Heart left ventricle (tissue), 16 donors: ENCODE data around the gene PPP1R12B. TPM values are rescaled to one million over a fixed set of nuclear protein-coding genes. Genes with fewer than 3 reads are reported as not detected.
"Not testable (repeated sequence)": the region's sequence is repeated elsewhere in the genome, so short reads cannot be mapped to it uniquely, and the experiment has no call there.

Experiments
- ATAC-seq, 4 donors: fragments of 200-7000 bp; cut with Tn5 transposase; one replicate each; pipeline ENCODE4 v1.9.1; 2020 to 2022; ENCODE audit warnings: moderate library complexity in 4 of 4, mild to moderate bottlenecking in 3 of 4, moderate number of reproducible peaks in 1 of 4
- DNase-seq, 5 donors: peaks; one replicate each; pipeline ENCODE4 v3.0.0-alpha.2; 2020
- H3K27ac ChIP-seq, 12 donors: fragments of 200-600 bp; sonication (generic) in 4 of 12; one replicate each; pipeline versions ENCODE4 v1.5.0 to v1.8.0; 2016 to 2022; ENCODE audit warnings: mild to moderate bottlenecking in 2 of 12
- H3K27me3 ChIP-seq, 9 donors: fragments of 200-600 bp; sonication (generic) in 2 of 9; one replicate each; pipeline versions ENCODE4 v1.5.1 to v1.8.0; 2016 to 2022; ENCODE audit warnings: mild to moderate bottlenecking in 3 of 9
- H3K36me3 ChIP-seq, 9 donors: fragments of 200-600 bp; sonication (generic) in 2 of 9; one replicate each; pipeline versions ENCODE4 v1.5.0 to v1.8.0; 2018 to 2022; ENCODE audit warnings: mild to moderate bottlenecking in 2 of 9
- H3K4me1 ChIP-seq, 12 donors: fragments of 200-600 bp; sonication (generic) in 4 of 12; one replicate each; pipeline versions ENCODE4 v1.5.0 to v1.8.0; 2016 to 2022; ENCODE audit warnings: mild to moderate bottlenecking in 3 of 12
- H3K4me3 ChIP-seq, 12 donors: fragments of 200-600 bp; sonication (generic) in 4 of 12; one replicate each; pipeline versions ENCODE4 v1.5.0 to v1.8.0; 2017 to 2022; ENCODE audit warnings: mild to moderate bottlenecking in 9 of 12, moderate library complexity in 4 of 12
- H3K9me3 ChIP-seq, 12 donors: fragments of 200-600 bp; sonication (generic) in 4 of 12; one replicate each; pipeline versions ENCODE4 v1.5.0 to v1.8.0; 2016 to 2022; ENCODE audit warnings: mild to moderate bottlenecking in 1 of 12
- CTCF ChIP-seq, 12 donors: fragments of 200-600 bp; sonication (generic) in 4 of 12; IDR thresholded peaks; one replicate each; pipeline versions ENCODE4 v1.5.0 to v1.8.0; 2018 to 2022; ENCODE audit warnings: antibody characterized with exemption in 12 of 12, mild to moderate bottlenecking in 5 of 12
- POLR2A ChIP-seq, 2 donors: fragments of 450-650 bp; IDR thresholded peaks; one replicate each; pipeline ENCODE4 v1.6.1; 2017; ENCODE audit warnings: antibody characterized with exemption in 2 of 2, mild to moderate bottlenecking in 2 of 2, moderate library complexity in 2 of 2
- WGBS, 4 donors: extraction: QIAGEN DNeasy Blood & Tissue Kit in 2 of 4; methylation state at CpG; one replicate each; pipeline versions ENCODE4 v1.1.5 to v1.1.7; 2013 to 2018; 5-methylcytosine and 5-hydroxymethylcytosine counted together
- intact Hi-C, 10 donors: fragments of 100-400 bp; cut with DNase I; formaldehyde crosslinking; loops; one replicate each; pipeline versions ENCODE4 v1.11.1 to v1.14.2; 2022
- polyA plus RNA-seq, 2 donors: library from polyadenylated mRNA; stranded (reverse); fragments of 200-250 nt; gene quantifications; one replicate each; pipeline ENCODE4 v1.2.3, GENCODE V29; 2013
- total RNA-seq, 9 donors: library from RNA; depleted of rRNA in 2 of 9; stranded (reverse); fragments of >200 nt in 2 of 9; fragmentation: NEBNext Ultra II Directional in 3 of 9; extraction: Animal tissue kit (Norgen Biotek cat#: 25700) in 3 of 9; gene quantifications; one replicate each; pipeline versions ENCODE4 v1.1.0 to v1.2.4, GENCODE V29; 2016 to 2023
- donor health status: ischemic (EF 13 %, LVEDD 7.1; RV severe dilation, severe dysfunction).
- donor health status: healthy with polysubstance abuse.
- donor health status: DM: no; HTN: yes; CAD: no.
- donor health status: DM: no; HTN: no; CAD: no.
- donor health status: ischemic (EF 25% LVEDD 6.9; RV normal size, moderate dysfunction).
- donor health status: ischemic (EF 25% LVEDD 5.7; RV mildly dilated, moderate dysfunction).
- donor health status: healthy.
- donor health status: DM: yes; HTN: yes; CAD: no.
- donor health status: ischemic (EF 35%, LVEDD 5.7; RV mildly dilated, moderate dysfunction).
- donor health status: nonischemic (EF 11% LVEDD 7.7; RV severe dilation, severe dysfunction).
- donor health status: DM: yes; HTN: yes; CAD: no.
- donor health status: PGD.
- donor health status: ischemic (EF 29% LVEDD 5.4; RV normal size, mild dysfunction).
- donor health status: nonischemic (EF 23%, LVEDD 6.1; RV moderate dilation, normal function).

The PPP1R12B gene
- total and polyA plus RNA-seq, 11 donors, result 49.9 to 972 (median 559) TPM

GRCh38 chr1:202599669-202600431 is 251.4 kb downstream of the PPP1R12B start:
- peak; percentile 67 to 88 (median 84) for ATAC-seq
- WGBS, 4 donors, result 47 to 72% (median 53%) methylated on average over 10 to 16 of the region's 16 CpGs
- peaks cover 0 to 60% (median 9%) of the 10 kb centered on the region in 9 donors for H3K36me3 ChIP-seq
- peaks cover 0 to 63% (median 0%) of the 10 kb centered on the region in 9 donors for H3K27me3 ChIP-seq
- DNase-seq, result peak; percentile 50 to 73 (median 64)
- peak overlapping the region in 3 of 12 donors; percentile 22 to 27 (median 26) for H3K27ac ChIP-seq
- H3K9me3 ChIP-seq, result no peaks in the 10 kb centered on the region
- peaks cover 0 to 8% (median 3%) of the 10 kb centered on the region in 12 donors for H3K4me1 ChIP-seq
- no peak overlapping the region for H3K4me3 ChIP-seq
- intact Hi-C loops, result loop anchor here in 5 of 10 donors (2.0 to 10.0 kb wide), 5 partner anchors 95 to 255 kb away; partner anchors contain the start of genes PPP1R12B (in 2 of the 5) and UBE2T (in 2 of the 5)
- TF ChIP-seq CTCF (IDR thresholded peaks at IDR 0.05) (peak; percentile 54 to 81 (median 72)), POLR2A (IDR thresholded peaks at IDR 0.05) (no peak)

- peaks cover 0 to 8% (median 3%) of the 10 kb centered on the region in 12 donors for H3K4me1 ChIP-seq
- no peak overlapping the region for H3K27ac ChIP-seq
- no peaks in the 10 kb centered on the region for H3K9me3 ChIP-seq
- 85 to 96% (median 90%) methylated on average over 6 to 10 of the region's 10 CpGs for WGBS, 4 donors
- H3K27me3 ChIP-seq, result peaks cover 0 to 58% (median 0%) of the 10 kb centered on the region in 9 donors
- TF ChIP-seq POLR2A (IDR thresholded peaks at IDR 0.05) (no peak), CTCF (IDR thresholded peaks at IDR 0.05) (no peak)
- H3K4me3 ChIP-seq, result no peak overlapping the region
- intact Hi-C loops, result loop anchor here in 3 of 10 donors (5.0 to 10.0 kb wide), 3 partner anchors 96 to 136 kb away; no protein-coding TSS in a partner anchor
- H3K36me3 ChIP-seq, result peaks cover 0 to 61% (median 11%) of the 10 kb centered on the region in 9 donors
- DNase-seq, result no peak
- ATAC-seq, result no peak
Observed at GRCh38 chr1:202600432-202601041, 252.0 kb downstream of the PPP1R12B start.

- no peaks in the 10 kb centered on the region for H3K9me3 ChIP-seq
- H3K4me3 ChIP-seq, result no peak overlapping the region
- H3K27me3 ChIP-seq, result peaks cover 0 to 49% (median 0%) of the 10 kb centered on the region in 9 donors
- no peak for ATAC-seq
- no peak for DNase-seq
- H3K36me3 ChIP-seq, result peaks cover 0 to 75% (median 25%) of the 10 kb centered on the region in 9 donors
- H3K27ac ChIP-seq, result no peak overlapping the region
- 79 to 91% (median 88%) methylated on average over 2 of the region's 2 CpGs for WGBS, 4 donors
- peaks cover 0 to 8% (median 3%) of the 10 kb centered on the region in 12 donors for H3K4me1 ChIP-seq
- TF ChIP-seq CTCF (IDR thresholded peaks at IDR 0.05) (no peak), POLR2A (IDR thresholded peaks at IDR 0.05) (no peak)
- intact Hi-C loops, result loop anchor here in 3 of 10 donors (5.0 to 10.0 kb wide), 3 partner anchors 99 to 139 kb away; no protein-coding TSS in a partner anchor
Observed at GRCh38 chr1:202603435-202603834, 254.9 kb downstream of the PPP1R12B start.

- no peak overlapping the region for H3K4me3 ChIP-seq
- no peak for DNase-seq
- no peaks in the 10 kb centered on the region for H3K9me3 ChIP-seq
- H3K27me3 ChIP-seq, result peaks cover 0 to 43% (median 0%) of the 10 kb centered on the region in 9 donors
- 78 to 88% (median 85%) methylated on average over 5 of the region's 5 CpGs for WGBS, 4 donors
- intact Hi-C loops, result loop anchor here in 2 of 10 donors (10.0 kb wide), 2 partner anchors 101 to 141 kb away; no protein-coding TSS in a partner anchor
- peaks cover 0 to 65% (median 18%) of the 10 kb centered on the region in 9 donors for H3K36me3 ChIP-seq
- H3K27ac ChIP-seq, result no peak overlapping the region
- no peak for ATAC-seq
- H3K4me1 ChIP-seq, result no peaks in the 10 kb centered on the region
- TF ChIP-seq CTCF (IDR thresholded peaks at IDR 0.05) (no peak), POLR2A (IDR thresholded peaks at IDR 0.05) (no peak)
Observed at GRCh38 chr1:202605515-202605914, 257.0 kb downstream of the PPP1R12B start.

- WGBS, 4 donors, result 95 to 97% (median 96%) methylated on average over 3 of the region's 3 CpGs
- H3K27ac ChIP-seq, ATAC-seq, intact Hi-C loops, H3K4me3 ChIP-seq, H3K9me3 ChIP-seq, DNase-seq: not testable (repeated sequence)
- H3K27me3 ChIP-seq, result peaks cover 0 to 31% (median 0%) of the 10 kb centered on the region in 9 donors
- H3K36me3 ChIP-seq, result peaks cover 0 to 19% (median 0%) of the 10 kb centered on the region in 9 donors
- peaks cover 4 to 39% (median 22%) of the 10 kb centered on the region in 12 donors for H3K4me1 ChIP-seq
Observed at GRCh38 chr1:202612036-202612435, 263.5 kb downstream of the PPP1R12B start.
